SKM-1 treated with dmso at 0.1 percent for 144 hours (cell line): ENCODE data around the gene KCND1.
A peak's percentile ranks its signal among the peaks of the same experiment; 100 is the strongest.

Experiments used
- DNase-seq: peaks from one replicate; lab custom pipeline; 2025; ENCODE audit not compliant: unreplicated experiment; lab: John Stamatoyannopoulos, UW

The KCND1 gene

GRCh38 chrX:48914593-48915493 lies 56.8 kb downstream of the KCND1 start:
- no peak for DNase-seq

DNA sequence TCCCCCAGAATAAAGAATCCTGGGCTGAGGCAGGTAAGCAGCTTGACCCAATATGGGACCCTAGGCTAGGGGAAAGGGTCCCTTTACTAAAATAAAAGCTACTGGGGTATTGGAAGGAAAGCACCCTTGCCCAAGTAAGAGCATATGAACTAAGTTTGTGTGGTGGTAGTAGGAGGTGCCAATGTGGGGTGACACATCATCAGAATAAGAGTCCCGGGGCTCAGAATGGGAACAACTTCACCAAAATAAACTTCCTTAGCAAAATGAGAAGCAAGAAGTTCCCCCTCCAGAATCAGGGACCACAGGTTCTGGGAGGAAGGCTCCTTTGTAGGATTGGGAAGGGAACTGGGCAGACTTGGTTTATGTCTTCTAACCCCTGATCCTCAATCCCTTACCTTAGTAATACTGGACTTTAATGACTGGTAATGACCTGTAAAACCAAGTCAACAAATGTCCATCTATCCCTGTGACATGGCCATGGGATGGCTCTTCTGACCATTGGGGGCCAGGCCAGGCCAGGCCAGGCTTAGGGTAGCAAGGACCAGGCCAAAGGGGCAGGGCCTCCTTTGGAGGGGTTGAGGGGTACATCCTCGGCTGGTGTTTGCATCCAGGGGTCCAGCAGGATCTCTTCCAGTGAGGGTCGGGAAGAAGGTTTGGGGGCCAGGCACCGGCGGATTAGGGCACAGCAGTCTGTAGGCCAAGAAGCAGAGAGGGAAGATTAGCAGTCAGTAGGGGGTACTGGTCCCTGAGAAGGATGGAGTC lies 57.9 kb downstream of the KCND1 start:
- no peak for DNase-seq

GRCh38 chrX:48911412-48912182 lies 60.0 kb downstream of the KCND1 start, which contains the start of gene SLC35A2:
Gene SLC35A2, minus strand, starts transcription at chrX:48911646. Its CDS starts 10 bp downstream, at chrX:48911636.
- peak; percentile 32 for DNase-seq
